GM12875 (cell line): ENCODE data around the gene IL1RL2.

Source experiments
- H3K4me3 ChIP-seq: one replicate; pipeline ENCODE4 v1.5.1; 2011; ENCODE audit warnings: low read depth, low read length, control low read depth
- CTCF ChIP-seq: IDR thresholded peaks from 2 replicates; pipeline ENCODE4 v1.5.1; 2011; ENCODE audit warnings: low read depth, mild to moderate bottlenecking, control low read depth, inconsistent platforms, low read length, moderate library complexity, borderline replicate concordance; ENCODE audit not compliant: insufficient read depth

IL1RL2 gene

GRCh38 chr2:102191501-102191900 is 4.7 kb downstream of the IL1RL2 start:
- no peak for TF ChIP-seq CTCF
- H3K4me3 ChIP-seq = no peak overlapping the region

GRCh38 chr2:102193074-102193473 is 6.3 kb downstream of the IL1RL2 start:
- no peak overlapping the region for H3K4me3 ChIP-seq
- no peak for TF ChIP-seq CTCF

- no peak overlapping the region for H3K4me3 ChIP-seq
Measured at GRCh38 chr2:102194609-102195268, 7.9 kb downstream of the IL1RL2 start.

GRCh38 chr2:102197389-102198137 is 10.7 kb downstream of the IL1RL2 start:
- TF ChIP-seq CTCF = no peak
- H3K4me3 ChIP-seq = no peak overlapping the region

More at GRCh38 chr2:102194609-102195268, 7.9 kb downstream of the IL1RL2 start:
- no peak for TF ChIP-seq CTCF

- no peak for TF ChIP-seq CTCF
Measured at GRCh38 chr2:102200539-102200938, 13.7 kb downstream of the IL1RL2 start.

GRCh38 chr2:102204638-102205037 is 17.8 kb downstream of the IL1RL2 start:
- H3K4me3 ChIP-seq = no peak overlapping the region
- TF ChIP-seq CTCF = no peak

More at GRCh38 chr2:102200539-102200938, 13.7 kb downstream of the IL1RL2 start:
- no peak overlapping the region for H3K4me3 ChIP-seq
